Sciatic nerve (tissue), 2 donors: ENCODE measurements around the gene GKN2. TPM values are rescaled to one million over a fixed set of nuclear protein-coding genes. Genes with fewer than 3 reads are reported as not detected.

Source experiments
- ATAC-seq: fragments of 200-7000 bp; cut with Tn5 transposase; one replicate; pipeline ENCODE4 v1.9.1; 2020; ENCODE audit warnings: mild to moderate bottlenecking, moderate library complexity
- DNase-seq: peaks from one replicate; pipeline ENCODE4 v3.0.0-alpha.2; 2020; ENCODE audit warnings: low spot score
- intact Hi-C: fragments of 100-400 bp; cut with DNase I; formaldehyde crosslinking; loops from one replicate; pipeline ENCODE4 v1.14.2; 2022
- total RNA-seq: library from RNA; stranded (reverse); fragmentation: NEBNext Ultra II Directional; extraction: Animal tissue kit (Norgen Biotek cat#: 25700); gene quantifications from one replicate; pipeline ENCODE4 v1.2.1, GENCODE V29; 2021
- donor health status: DM: no; HTN: no; CAD: no.
- donor health status: DM: no; HTN: no; CAD: no.

GKN2 gene
- total RNA-seq, 1 donor from 2014 or later, result not detected

- no peak for ATAC-seq
- intact Hi-C loops, result no loop called here
- no peak for DNase-seq
Observed at GRCh38 chr2:68931799-68932198, 20.9 kb downstream of the GKN2 start.

GRCh38 chr2:68931149-68931711, 21.5 kb downstream of the GKN2 start:
- intact Hi-C loops, result no loop called here
- DNase-seq, result no peak

DNA sequence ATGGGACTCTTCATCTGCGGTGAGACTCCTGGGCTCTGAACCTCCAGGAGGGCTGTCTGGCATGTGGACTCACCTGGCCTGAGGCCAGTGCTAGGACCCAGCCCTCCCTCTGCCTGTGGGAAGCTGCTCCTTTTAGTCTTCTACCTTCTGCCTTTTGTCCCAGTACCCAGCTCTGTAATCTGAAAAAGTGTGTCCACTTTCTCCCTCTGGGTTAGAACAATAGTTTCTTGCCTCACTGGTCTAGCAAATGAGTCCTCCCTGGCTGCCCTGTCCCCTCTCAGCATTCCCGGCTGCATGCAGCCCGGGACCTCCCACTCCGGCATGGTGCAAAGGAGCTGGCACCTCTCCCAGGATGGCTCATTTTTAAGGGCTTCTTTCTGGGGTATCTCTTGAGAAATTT, 25.9 kb downstream of the GKN2 start:
- ATAC-seq, result no peak
- DNase-seq, result no peak
- intact Hi-C loops, result no loop called here

More at GRCh38 chr2:68931149-68931711, 21.5 kb downstream of the GKN2 start:
- no peak for ATAC-seq

GRCh38 chr2:68925295-68925896, 27.3 kb downstream of the GKN2 start:
- DNase-seq (no peak), ATAC-seq (peak; percentile 70)
- intact Hi-C loops, result no loop called here

- ATAC-seq, result no peak
- intact Hi-C loops, result no loop called here
Observed at GRCh38 chr2:68921646-68922045, 31.0 kb downstream of the GKN2 start.

DNA sequence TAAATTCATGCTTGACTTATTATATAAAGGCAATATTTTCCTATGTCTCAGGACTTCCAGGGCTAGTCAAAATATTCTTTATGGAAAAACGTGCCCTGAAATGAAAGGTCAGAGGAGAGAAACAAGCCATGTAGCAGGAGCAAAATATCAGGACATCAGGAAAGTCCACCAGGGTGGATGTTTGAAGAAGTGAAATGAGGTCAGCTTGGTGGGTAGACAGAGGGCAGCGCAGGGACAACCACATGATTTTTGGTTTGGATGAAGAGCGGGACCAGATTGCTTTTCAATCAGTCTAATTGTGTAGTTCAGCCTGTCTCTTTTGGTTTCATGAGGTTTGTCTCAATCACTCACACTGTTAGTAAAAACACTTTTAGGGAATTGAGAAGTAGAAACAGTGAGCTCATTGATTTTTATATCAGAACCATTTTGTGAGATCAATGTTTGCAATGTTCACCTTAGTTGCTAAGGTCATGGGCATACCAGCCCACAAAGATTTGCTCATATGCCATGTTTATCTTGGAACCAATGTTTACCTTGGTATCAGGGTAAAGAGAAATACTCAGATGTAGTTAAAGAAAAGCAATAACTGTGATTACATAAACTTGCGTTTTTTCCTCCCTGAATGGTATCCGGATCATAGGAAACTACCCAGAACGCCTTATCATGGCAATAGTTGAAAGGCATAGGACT, 32.1 kb downstream of the GKN2 start:
- DNase-seq (no peak), ATAC-seq (no peak)
- intact Hi-C loops, result no loop called here

More at GRCh38 chr2:68921646-68922045, 31.0 kb downstream of the GKN2 start:
- DNase-seq, result no peak

GRCh38 chr2:68918497-68918896, 34.2 kb downstream of the GKN2 start:
- intact Hi-C loops, result no loop called here
- ATAC-seq (no peak), DNase-seq (no peak)

GRCh38 chr2:68917034-68917718, 35.5 kb downstream of the GKN2 start:
- intact Hi-C loops, result no loop called here
- ATAC-seq, result peak; percentile 52
- DNase-seq, result no peak

GRCh38 chr2:68916226-68916625, 36.5 kb downstream of the GKN2 start:
- DNase-seq (no peak), ATAC-seq (peak; percentile 39)
- intact Hi-C loops, result no loop called here

DNA sequence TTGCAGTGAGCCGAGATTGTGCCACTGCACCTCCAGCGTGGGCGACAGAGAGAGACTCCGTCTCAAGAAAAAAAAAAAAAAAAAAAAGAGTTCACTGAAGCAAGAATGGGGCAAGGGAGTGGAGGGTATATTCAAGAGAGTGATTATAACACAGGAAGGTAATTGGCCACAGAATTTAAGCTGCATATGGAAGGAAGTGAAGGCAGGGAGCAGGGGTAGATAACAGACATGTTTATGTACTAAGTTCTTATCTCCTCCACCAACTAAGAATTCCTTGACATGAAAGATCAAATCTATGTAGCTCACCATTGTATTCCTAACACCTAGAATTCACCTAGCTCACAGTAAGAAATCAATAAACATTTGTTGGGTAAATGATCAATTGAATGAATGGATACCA, 37.3 kb downstream of the GKN2 start:
- no peak for ATAC-seq
- intact Hi-C loops, result no loop called here

DNA sequence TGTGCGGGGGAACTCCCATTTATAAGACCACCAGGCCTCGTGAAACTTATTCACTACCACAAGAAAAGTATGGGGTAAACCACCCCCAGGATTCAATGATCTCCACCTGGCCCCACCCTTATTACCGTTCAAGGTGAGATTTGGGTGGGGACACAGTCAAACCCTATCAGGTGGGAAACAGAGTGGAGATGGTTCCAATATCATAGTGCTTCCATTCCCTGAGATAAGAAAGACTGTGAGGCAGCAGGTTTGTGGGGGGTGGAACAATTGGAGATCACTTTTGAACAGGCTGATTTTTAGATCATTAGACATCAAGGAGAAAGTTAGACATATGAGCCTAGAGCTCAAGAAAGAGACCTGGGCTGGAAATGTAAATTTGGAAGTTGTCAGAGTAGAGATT, 39.3 kb downstream of the GKN2 start:
- DNase-seq, result no peak
- intact Hi-C loops, result no loop called here
- no peak for ATAC-seq

More for the DNA sequence above, 37.3 kb downstream of the GKN2 start:
- DNase-seq, result no peak

DNA sequence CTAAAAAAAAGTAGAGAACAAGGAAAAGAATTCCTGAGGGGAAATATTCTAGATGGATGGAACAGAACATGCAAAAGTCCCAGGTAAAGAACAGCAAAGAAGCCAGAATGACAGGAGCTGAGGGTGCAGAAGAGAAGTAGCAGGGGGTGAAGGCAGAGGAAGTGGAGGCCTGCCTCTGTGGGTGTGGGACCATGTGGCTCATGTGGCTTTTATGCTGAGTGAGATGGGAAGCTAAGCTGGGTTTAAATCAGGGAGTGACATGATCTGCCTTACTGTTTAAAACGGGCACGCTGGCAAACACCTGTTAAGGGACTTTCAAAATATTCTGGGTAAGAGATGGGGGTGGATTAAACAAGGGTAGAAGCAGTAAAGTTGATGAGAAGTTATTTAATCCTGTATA, 40.0 kb downstream of the GKN2 start:
- no peak for ATAC-seq
- DNase-seq, result no peak
- intact Hi-C loops, result no loop called here

- ATAC-seq, result no peak
- no peak for DNase-seq
- intact Hi-C loops, result no loop called here
Observed at GRCh38 chr2:68912111-68912510, 40.6 kb downstream of the GKN2 start.

- intact Hi-C loops, result no loop called here
- DNase-seq, result no peak
- ATAC-seq, result no peak
Observed at GRCh38 chr2:68911709-68912108, 41.0 kb downstream of the GKN2 start.

- ATAC-seq (no peak), DNase-seq (no peak)
- intact Hi-C loops, result no loop called here
Observed at GRCh38 chr2:68911246-68911645, 41.4 kb downstream of the GKN2 start.

- DNase-seq (peak; percentile 88), ATAC-seq (peak; percentile 65)
- intact Hi-C loops, result loop anchor here (5.0 kb wide), 1 partner anchor 158 kb away; no protein-coding TSS in a partner anchor
Observed at GRCh38 chr2:68909793-68910674, 42.7 kb downstream of the GKN2 start.

- intact Hi-C loops, result loop anchor here (5.0 kb wide), 1 partner anchor 156 kb away; no protein-coding TSS in a partner anchor
- peak; percentile 76 for DNase-seq
Observed at GRCh38 chr2:68908392-68908970, 44.2 kb downstream of the GKN2 start.

DNA sequence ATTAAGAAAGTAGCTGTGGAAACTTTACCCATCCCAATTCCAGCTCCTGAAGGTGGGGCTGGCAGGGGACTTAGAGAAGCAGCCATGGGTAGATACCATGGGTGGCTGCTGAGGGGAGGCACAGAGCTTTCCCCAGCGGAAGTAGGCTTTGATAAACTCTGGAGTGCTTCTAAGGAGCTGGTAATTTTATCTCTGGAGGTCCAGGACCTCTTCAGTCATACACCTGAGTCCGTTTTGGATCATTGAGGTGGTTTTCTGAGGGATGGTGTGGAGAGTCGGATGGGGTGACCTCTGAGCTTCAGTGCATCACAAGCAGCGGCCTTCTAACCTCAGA, 44.8 kb downstream of the GKN2 start:
- no peak for DNase-seq
- intact Hi-C loops, result loop anchor here (5.0 kb wide), 1 partner anchor 156 kb away; no protein-coding TSS in a partner anchor
- ATAC-seq, result no peak

More at GRCh38 chr2:68908392-68908970, 44.2 kb downstream of the GKN2 start:
- ATAC-seq, result peak; percentile 87
